ENCODE data around the gene LRRC15. TPM values are rescaled to one million over a fixed set of nuclear protein-coding genes. Genes with fewer than 3 reads are reported as not detected.

The LRRC15 gene
- not detected for total RNA-seq

- POLR2A ChIA-PET, result no interaction called here
- Mint-ChIP-seq H3K27ac (no peak within 1 kb of the TSS), H3K4me3 (no peak within 1 kb of the TSS), H3K9me3 (no peaks in the 10 kb centered on the region), H3K27me3 (peaks cover 26% of the 10 kb centered on the region), H3K36me3 (no peaks in the 10 kb centered on the region), H3K4me1 (ENCODE audit: low read depth) (no peaks in the 10 kb centered on the region)
- DNase-seq, result no peak
- intact Hi-C loops (cut with micrococcal nuclease), result no loop called here
- CTCF ChIA-PET, result no interaction called here
Observed at GRCh38 chr3:194369522-194370279, at the start of gene LRRC15. Gene LRRC15, minus strand, starts transcription at chr3:194369743. Its CDS starts 8,700 bp downstream, at chr3:194361043.

GRCh38 chr3:194418671-194419070 is 49.1 kb upstream of the LRRC15 start:
- POLR2A ChIA-PET, result no interaction called here
- intact Hi-C loops (cut with micrococcal nuclease), result no loop called here

GRCh38 chr3:194407423-194407822 is 37.9 kb upstream of the LRRC15 start:
- no peaks in the 10 kb centered on the region for H3K27me3 Mint-ChIP-seq
- H3K36me3 Mint-ChIP-seq, result peaks cover 27% of the 10 kb centered on the region
- ChIA-PET CTCF (interaction anchor here (0.6 to 7.5 kb wide), 6 partner anchors 10 to 261 kb away, joined by 3 to 106 read pairs (median 4); no protein-coding TSS in a partner anchor), POLR2A (no interaction called here)
- no peak overlapping the region for H3K27ac Mint-ChIP-seq
- peaks cover 8% of the 10 kb centered on the region for H3K4me1 Mint-ChIP-seq (ENCODE audit: low read depth)
- no peak overlapping the region for H3K4me3 Mint-ChIP-seq
- peak; percentile 20 for DNase-seq
- H3K9me3 Mint-ChIP-seq, result no peaks in the 10 kb centered on the region
- intact Hi-C loops (cut with micrococcal nuclease), result no loop called here

More at GRCh38 chr3:194418671-194419070, 49.1 kb upstream of the LRRC15 start:
- Mint-ChIP-seq H3K36me3 (peaks cover 27% of the 10 kb centered on the region), H3K9me3 (no peaks in the 10 kb centered on the region), H3K27me3 (no peaks in the 10 kb centered on the region), H3K27ac (no peak overlapping the region), H3K4me1 (ENCODE audit: low read depth) (no peaks in the 10 kb centered on the region), H3K4me3 (no peak overlapping the region)
- CTCF ChIA-PET, result interaction anchor here (1.2 kb wide), 1 partner anchor 176 kb away, joined by 5 read pairs; no protein-coding TSS in a partner anchor
- no peak for DNase-seq

- ChIA-PET CTCF (interaction anchor here (0.7 to 7.5 kb wide), 5 partner anchors 9 to 71 kb away, joined by 3 to 106 read pairs (median 3); no protein-coding TSS in a partner anchor), POLR2A (no interaction called here)
- Mint-ChIP-seq H3K27ac (no peak overlapping the region), H3K36me3 (peaks cover 20% of the 10 kb centered on the region), H3K4me3 (no peak overlapping the region), H3K27me3 (no peaks in the 10 kb centered on the region), H3K9me3 (no peaks in the 10 kb centered on the region), H3K4me1 (ENCODE audit: low read depth) (peaks cover 8% of the 10 kb centered on the region)
- intact Hi-C loops (cut with micrococcal nuclease), result no loop called here
- DNase-seq, result no peak
Observed at GRCh38 chr3:194405766-194406165, 36.2 kb upstream of the LRRC15 start.

GRCh38 chr3:194404365-194405140 is 35.0 kb upstream of the LRRC15 start:
- H3K27ac Mint-ChIP-seq, result no peak overlapping the region
- ChIA-PET CTCF (interaction anchor here (0.6 to 7.5 kb wide), 9 partner anchors 10 to 623 kb away, joined by 3 to 106 read pairs (median 4); no protein-coding TSS in a partner anchor), POLR2A (no interaction called here)
- H3K27me3 Mint-ChIP-seq, result no peaks in the 10 kb centered on the region
- peaks cover 14% of the 10 kb centered on the region for H3K36me3 Mint-ChIP-seq
- peaks cover 12% of the 10 kb centered on the region for H3K4me1 Mint-ChIP-seq (ENCODE audit: low read depth)
- H3K4me3 Mint-ChIP-seq, result no peak overlapping the region
- intact Hi-C loops (cut with micrococcal nuclease), result loop anchor here (1.0 kb wide), 1 partner anchor 71 kb away; no protein-coding TSS in a partner anchor
- H3K9me3 Mint-ChIP-seq, result no peaks in the 10 kb centered on the region
- DNase-seq, result peak; percentile 28

GRCh38 chr3:194401868-194402329 is 32.4 kb upstream of the LRRC15 start:
- H3K27ac Mint-ChIP-seq, result no peak overlapping the region
- H3K36me3 Mint-ChIP-seq, result peaks cover 3% of the 10 kb centered on the region
- H3K9me3 Mint-ChIP-seq, result no peaks in the 10 kb centered on the region
- ChIA-PET CTCF (interaction anchor here (1.1 to 7.5 kb wide), 3 partner anchors 57 to 70 kb away, joined by 3 to 106 read pairs (median 34); no protein-coding TSS in a partner anchor), POLR2A (interaction anchor here (0.5 kb wide), 1 partner anchor 106 kb away, joined by 3 read pairs; no protein-coding TSS in a partner anchor)
- H3K4me3 Mint-ChIP-seq, result no peak overlapping the region
- peaks cover 34% of the 10 kb centered on the region for H3K4me1 Mint-ChIP-seq (ENCODE audit: low read depth)
- H3K27me3 Mint-ChIP-seq, result peaks cover 22% of the 10 kb centered on the region
- intact Hi-C loops (cut with micrococcal nuclease), result no loop called here
- DNase-seq, result no peak

- ChIA-PET POLR2A (no interaction called here), CTCF (interaction anchor here (1.1 to 7.5 kb wide), 3 partner anchors 57 to 71 kb away, joined by 3 to 106 read pairs (median 34); no protein-coding TSS in a partner anchor)
- H3K27ac Mint-ChIP-seq, result no peak overlapping the region
- H3K9me3 Mint-ChIP-seq, result no peaks in the 10 kb centered on the region
- intact Hi-C loops (cut with micrococcal nuclease), result no loop called here
- no peak overlapping the region for H3K4me3 Mint-ChIP-seq
- peaks cover 38% of the 10 kb centered on the region for H3K4me1 Mint-ChIP-seq (ENCODE audit: low read depth)
- DNase-seq, result no peak
- H3K36me3 Mint-ChIP-seq, result peaks cover 2% of the 10 kb centered on the region
- peaks cover 22% of the 10 kb centered on the region for H3K27me3 Mint-ChIP-seq
Observed at GRCh38 chr3:194401346-194401745, 31.8 kb upstream of the LRRC15 start.

GRCh38 chr3:194399874-194400411 is 30.4 kb upstream of the LRRC15 start:
- Mint-ChIP-seq H3K4me1 (ENCODE audit: low read depth) (peaks cover 51% of the 10 kb centered on the region), H3K4me3 (no peak overlapping the region), H3K36me3 (peaks cover 2% of the 10 kb centered on the region), H3K27me3 (peaks cover 29% of the 10 kb centered on the region), H3K27ac (no peak overlapping the region), H3K9me3 (no peaks in the 10 kb centered on the region)
- DNase-seq, result no peak
- POLR2A ChIA-PET, result no interaction called here
- intact Hi-C loops (cut with micrococcal nuclease), result no loop called here
- CTCF ChIA-PET, result interaction anchor here (6.2 kb wide), 1 partner anchor 66 kb away, joined by 47 read pairs; no protein-coding TSS in a partner anchor

- POLR2A ChIA-PET, result no interaction called here
- CTCF ChIA-PET, result interaction anchor here (1.0 to 6.2 kb wide), 3 partner anchors 9 to 65 kb away, joined by 3 to 47 read pairs (median 30); no protein-coding TSS in a partner anchor
- Mint-ChIP-seq H3K4me3 (peak within 1 kb of the TSS; percentile 61), H3K9me3 (no peaks in the 10 kb centered on the region), H3K36me3 (no peaks in the 10 kb centered on the region), H3K4me1 (ENCODE audit: low read depth) (peaks cover 51% of the 10 kb centered on the region), H3K27me3 (peaks cover 29% of the 10 kb centered on the region), H3K27ac (peak within 1 kb of the TSS; percentile 6)
- no peak for DNase-seq
- intact Hi-C loops (cut with micrococcal nuclease), result no loop called here
Observed at GRCh38 chr3:194399166-194399565, 29.6 kb upstream of the LRRC15 start, which contains the start of gene GP5. Gene GP5, minus strand, starts transcription at chr3:194399266. Its CDS starts 984 bp downstream, at chr3:194398282.

GRCh38 chr3:194397757-194398312 is 28.3 kb upstream of the LRRC15 start:
- no peaks in the 10 kb centered on the region for H3K9me3 Mint-ChIP-seq
- ChIA-PET POLR2A (interaction anchor here (1.4 kb wide), 1 partner anchor 63 kb away, joined by 3 read pairs; no protein-coding TSS in a partner anchor), CTCF (interaction anchor here (0.7 to 6.2 kb wide), 7 partner anchors 8 to 82 kb away, joined by 3 to 47 read pairs (median 4); no protein-coding TSS in a partner anchor)
- peak overlapping the region; percentile 61 for H3K4me3 Mint-ChIP-seq
- H3K27ac Mint-ChIP-seq, result no peak overlapping the region
- peaks cover 51% of the 10 kb centered on the region for H3K4me1 Mint-ChIP-seq (ENCODE audit: low read depth)
- peak; percentile 43 for DNase-seq
- no peaks in the 10 kb centered on the region for H3K36me3 Mint-ChIP-seq
- intact Hi-C loops (cut with micrococcal nuclease), result loop anchor here (2.0 kb wide), 1 partner anchor 261 kb away; the partner anchor contains the start of gene HES1
- peaks cover 29% of the 10 kb centered on the region for H3K27me3 Mint-ChIP-seq
